GM10248 (cell line): ENCODE measurements around the gene MLPH.

Experiments used
- CTCF ChIA-PET: fragments of 300-600 bp; sonication (Branson Sonifier 250); formaldehyde crosslinking; extraction: SDS; loops from one replicate; lab custom pipeline; 2021; ENCODE audit warnings: antibody characterized with exemption; lab: Yijun Ruan, JAX
- POLR2A ChIA-PET: fragments of 350-650 bp; sonication (Branson Sonifier 250); formaldehyde crosslinking; extraction: SDS; loops from one replicate; lab custom pipeline; 2020; ENCODE audit warnings: antibody characterized with exemption; lab: Yijun Ruan, JAX
- DNase-seq: peaks from one replicate; pipeline ENCODE4 v3.0.0; 2012; ENCODE audit errors: extremely low spot score
- CTCF ChIP-seq: IDR thresholded peaks from 2 replicates; pipeline ENCODE4 v1.5.1; 2012; ENCODE audit warnings: mild to moderate bottlenecking, low read depth; ENCODE audit errors: extremely low read depth, missing control alignments, control extremely low read depth

The MLPH gene

GRCh38 chr2:237603718-237604362, 116.8 kb downstream of the MLPH start:
- DNase-seq: peak; percentile 52
- TF ChIP-seq CTCF: no peak
- ChIA-PET POLR2A (no interaction called here), CTCF (interaction anchor here (0.7 to 2.9 kb wide), 3 partner anchors 14 to 164 kb away, joined by 3 to 11 read pairs (median 3); partner anchors contain the start of gene RAB17)

- ChIA-PET POLR2A (no interaction called here), CTCF (interaction anchor here (0.7 to 2.9 kb wide), 3 partner anchors 140 to 163 kb away, joined by 3 to 11 read pairs (median 7); no protein-coding TSS in a partner anchor)
- DNase-seq: no peak
- no peak for TF ChIP-seq CTCF
Observed at GRCh38 chr2:237604391-237604790, 117.3 kb downstream of the MLPH start.
